Measurements from ENCODE around the gene PSG3. TPM values are rescaled to one million over a fixed set of nuclear protein-coding genes. Genes with fewer than 3 reads are reported as not detected.
"Not testable (repeated sequence)": the region's sequence is repeated elsewhere in the genome, so short reads cannot be mapped to it uniquely, and the experiment has no call there.

The PSG3 gene
- total RNA-seq, 1 experiment from 2014 or later, result not detected

GRCh38 chr19:42776750-42777612 lies 36.7 kb upstream of the PSG3 start:
- peak; percentile 28 for DNase-seq (ENCODE audit: low read depth, low spot score)
- RAD21 ChIA-PET (ENCODE audit: low non-redundant PET in 1 of 2, low total read pairs in 2 of 2, uncharacterized antibody in 2 of 2, unreplicated experiment in 2 of 2); H3K79me2 ChIP-seq (ENCODE audit: insufficient read depth, low read length); H3K27me3 ChIP-seq (ENCODE audit: insufficient read depth, low read length); BruUV-seq (replicated peaks); H3K9me2 ChIP-seq (ENCODE audit: insufficient read depth); H3K9me3 ChIP-seq (ENCODE audit: control insufficient read depth in 1 of 2, insufficient read depth in 1 of 2, low read depth in 1 of 2, low read length in 2 of 2); H3K4me3 ChIP-seq (replicated peaks in 1 of 2; ENCODE audit: low read depth in 1 of 2, low read length in 2 of 2); H3K9ac ChIP-seq (ENCODE audit: low read length); H3K4me1 ChIP-seq (ENCODE audit: control insufficient read depth in 1 of 2, insufficient read depth in 2 of 2, low read length in 2 of 2); H3K36me3 ChIP-seq (ENCODE audit: control insufficient read depth in 1 of 2, insufficient read depth in 2 of 2, low read length in 2 of 2); H4K20me1 ChIP-seq (ENCODE audit: insufficient read depth); H3K27ac ChIP-seq (ENCODE audit: low read depth, low read length); H3K4me2 ChIP-seq (ENCODE audit: low read length): not testable (repeated sequence)
- TF ChIP-seq RAD21 (IDR thresholded peaks at IDR 0.05; ENCODE audit: low read depth), result peak; percentile 69
- TF ChIP-seq, protein P1, sequence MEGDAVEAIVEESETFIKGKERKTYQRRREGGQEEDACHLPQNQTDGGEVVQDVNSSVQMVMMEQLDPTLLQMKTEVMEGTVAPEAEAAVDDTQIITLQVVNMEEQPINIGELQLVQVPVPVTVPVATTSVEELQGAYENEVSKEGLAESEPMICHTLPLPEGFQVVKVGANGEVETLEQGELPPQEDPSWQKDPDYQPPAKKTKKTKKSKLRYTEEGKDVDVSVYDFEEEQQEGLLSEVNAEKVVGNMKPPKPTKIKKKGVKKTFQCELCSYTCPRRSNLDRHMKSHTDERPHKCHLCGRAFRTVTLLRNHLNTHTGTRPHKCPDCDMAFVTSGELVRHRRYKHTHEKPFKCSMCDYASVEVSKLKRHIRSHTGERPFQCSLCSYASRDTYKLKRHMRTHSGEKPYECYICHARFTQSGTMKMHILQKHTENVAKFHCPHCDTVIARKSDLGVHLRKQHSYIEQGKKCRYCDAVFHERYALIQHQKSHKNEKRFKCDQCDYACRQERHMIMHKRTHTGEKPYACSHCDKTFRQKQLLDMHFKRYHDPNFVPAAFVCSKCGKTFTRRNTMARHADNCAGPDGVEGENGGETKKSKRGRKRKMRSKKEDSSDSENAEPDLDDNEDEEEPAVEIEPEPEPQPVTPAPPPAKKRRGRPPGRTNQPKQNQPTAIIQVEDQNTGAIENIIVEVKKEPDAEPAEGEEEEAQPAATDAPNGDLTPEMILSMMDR (IDR thresholded peaks at IDR 0.05 in 2 of 3, conservative IDR thresholded peaks at IDR 0.05 in 1 of 3; ENCODE audit: borderline replicate concordance in 1 of 3, insufficient read depth in 1 of 3, low read depth in 2 of 3, low read length in 2 of 3), result peak; percentile 60 to 88 (median 72); a peak in 5 of 6 replicates
- ATAC-seq, result peak; percentile 53; the same call in 1 of the 2 replicates
- POLR2A ChIA-PET, result interaction anchor here (0.7 kb wide), 1 partner anchor 86 kb away, joined by 4 read pairs; no protein-coding TSS in a partner anchor
- intact Hi-C loops (cut with micrococcal nuclease), result loop anchor here (5.0 kb wide), 1 partner anchor 85 kb away; no protein-coding TSS in a partner anchor
- CTCF ChIA-PET, result interaction anchor here (1.0 to 1.5 kb wide), 5 partner anchors 10 to 142 kb away, joined by 4 to 8 read pairs (median 5); no protein-coding TSS in a partner anchor
- peak overlapping the region; percentile 77 for H2AFZ ChIP-seq (ENCODE audit: low read depth, low read length, poor library complexity, severe bottlenecking)

- RAD21 ChIA-PET (ENCODE audit: low non-redundant PET in 1 of 2, low total read pairs in 2 of 2, uncharacterized antibody in 2 of 2, unreplicated experiment in 2 of 2); H3K4me1 ChIP-seq (ENCODE audit: control insufficient read depth in 1 of 2, insufficient read depth in 2 of 2, low read length in 2 of 2); ATAC-seq; H2AFZ ChIP-seq (ENCODE audit: low read depth, low read length, poor library complexity, severe bottlenecking); H3K9me3 ChIP-seq (ENCODE audit: control insufficient read depth in 1 of 2, insufficient read depth in 1 of 2, low read depth in 1 of 2, low read length in 2 of 2); H3K9me2 ChIP-seq (ENCODE audit: insufficient read depth); H4K20me1 ChIP-seq (ENCODE audit: insufficient read depth); POLR2A ChIA-PET; H3K27me3 ChIP-seq (ENCODE audit: insufficient read depth, low read length); H3K4me3 ChIP-seq (replicated peaks in 1 of 2; ENCODE audit: low read depth in 1 of 2, low read length in 2 of 2); H3K79me2 ChIP-seq (ENCODE audit: insufficient read depth, low read length); BruUV-seq (replicated peaks); H3K27ac ChIP-seq (ENCODE audit: low read depth, low read length); DNase-seq (ENCODE audit: low read depth, low spot score); H3K9ac ChIP-seq (ENCODE audit: low read length); H3K36me3 ChIP-seq (ENCODE audit: control insufficient read depth in 1 of 2, insufficient read depth in 2 of 2, low read length in 2 of 2); H3K4me2 ChIP-seq (ENCODE audit: low read length): not testable (repeated sequence)
- CTCF ChIA-PET, result interaction anchor here (1.2 kb wide), 1 partner anchor 17 kb away, joined by 4 read pairs; no protein-coding TSS in a partner anchor
- intact Hi-C loops (cut with micrococcal nuclease), result loop anchor here (5.0 kb wide), 1 partner anchor 82 kb away; no protein-coding TSS in a partner anchor
These were observed 34.4 kb upstream of the PSG3 start for GRCh38 chr19:42774510-42775158.
